ENCODE results near the gene NCK2. TPM values are rescaled to one million over a fixed set of nuclear protein-coding genes. Genes with fewer than 3 reads are reported as not detected.

Gene NCK2
- total and polyA plus RNA-seq, 2 of the 13 experiments (the other 11 are each of a cell fraction or from before 2014, with no cell fraction given): 14.8 to 23.5 TPM

GRCh38 chr2:105697781-105698449 lies 46.8 kb upstream of the NCK2 start (continued):
- peak; percentile 34; the same call in 1 of the 2 replicates for TF ChIP-seq AHDC1 (CRISPR knock-in tag; IDR thresholded peaks at IDR 0.05; ENCODE audit: borderline replicate concordance)
- TF ChIP-seq MXD1 (CRISPR knock-in tag; IDR thresholded peaks at IDR 0.05): no peak
- no peak for TF ChIP-seq NPAS2 (CRISPR knock-in tag; IDR thresholded peaks at IDR 0.05; ENCODE audit: borderline replicate concordance)
- TF ChIP-seq MBD4 (IDR thresholded peaks at IDR 0.05; ENCODE audit: borderline replicate concordance, low read length): no peak
- no peak for TF ChIP-seq HNF4G (IDR thresholded peaks at IDR 0.05; ENCODE audit: borderline replicate concordance, low read depth, low read length)
- no peak for TF ChIP-seq HNF4G (CRISPR knock-in tag; IDR thresholded peaks at IDR 0.05; ENCODE audit: borderline replicate concordance, low read depth)
- TF ChIP-seq SKI (IDR thresholded peaks at IDR 0.05; ENCODE audit: partially characterized antibody): no peak
- TF ChIP-seq ZNF468 (CRISPR knock-in tag; IDR thresholded peaks at IDR 0.05): no peak
- no peak for TF ChIP-seq CERS6 (CRISPR knock-in tag; IDR thresholded peaks at IDR 0.05)
- no peak for TF ChIP-seq EZH2 (conservative IDR thresholded peaks at IDR 0.05; ENCODE audit: low read depth, low read length)
- no peak for TF ChIP-seq ARID4A (CRISPR knock-in tag; IDR thresholded peaks at IDR 0.05; ENCODE audit: borderline replicate concordance)
- TF ChIP-seq TBX2 (CRISPR knock-in tag; IDR thresholded peaks at IDR 0.05; ENCODE audit: borderline replicate concordance): peak; percentile 54; the same call in 1 of the 2 replicates
- TF ChIP-seq BRD4 (CRISPR knock-in tag; IDR thresholded peaks at IDR 0.05): no peak
- no peak for TF ChIP-seq ZSCAN22 (CRISPR knock-in tag; IDR thresholded peaks at IDR 0.05)
- TF ChIP-seq ZNF274 (CRISPR knock-in tag; IDR thresholded peaks at IDR 0.05): no peak
- TF ChIP-seq PAWR (CRISPR knock-in tag; IDR thresholded peaks at IDR 0.05; ENCODE audit: borderline replicate concordance): no peak
- TF ChIP-seq BCL6 (CRISPR knock-in tag; IDR thresholded peaks at IDR 0.05): no peak
- no peak; the same call in 1 of the 2 replicates for TF ChIP-seq NR2F6 (IDR thresholded peaks at IDR 0.05)
- TF ChIP-seq NR2F6 (CRISPR knock-in tag; IDR thresholded peaks at IDR 0.05): peak; percentile 37; the same call in 1 of the 2 replicates

All from HepG2 (cell line).